K562 (cell line): ENCODE results near the gene VPS13C. TPM values are rescaled to one million over a fixed set of nuclear protein-coding genes. Genes with fewer than 3 reads are reported as not detected.
A peak's percentile ranks its signal among the peaks of the same experiment; 100 is the strongest.

Experiments used
- BCL6 ChIP-seq: fragments of 250-450 bp; sonication (Bioruptor Pico); IDR thresholded peaks from 2 replicates; pipeline ENCODE4 v1.4.0; 2020
- ESRRA ChIP-seq: fragments of 450-650 bp; IDR thresholded peaks from 2 replicates; pipeline ENCODE4 v1.6.1; 2014; ENCODE audit warnings: low read depth, mild to moderate bottlenecking, moderate library complexity, borderline replicate concordance
- FOXJ3 ChIP-seq: sonication (generic); formaldehyde crosslinking; IDR thresholded peaks from 2 replicates; pipeline ENCODE4 v1.4.0; 2020; ENCODE audit warnings: mild to moderate bottlenecking, missing genetic modification reagents
- KDM5B ChIP-seq: fragments of 200-600 bp; sonication (generic); IDR thresholded peaks from 2 replicates; pipeline ENCODE4 v1.6.1; 2012; ENCODE audit warnings: low read depth, mild to moderate bottlenecking, moderate library complexity, low read length, control low read depth, inconsistent platforms; ENCODE audit not compliant: insufficient replicate concordance
- REST ChIP-seq, 2 experiments: fragments of 450-650 bp; formaldehyde crosslinking in 1 of 2; IDR thresholded peaks; 2 replicates each; pipeline versions ENCODE4 v1.4.0 to v1.6.1; 2014 to 2020; ENCODE audit warnings: mild to moderate bottlenecking in 2 of 2, borderline replicate concordance in 1 of 2, low read depth in 1 of 2
- THRAP3 ChIP-seq: fragments of 450-650 bp; IDR thresholded peaks from 2 replicates; pipeline ENCODE4 v1.6.1; 2016; ENCODE audit warnings: mild to moderate bottlenecking, inconsistent platforms, borderline replicate concordance
- ZNF551 ChIP-seq: fragments of 250-450 bp; sonication (Bioruptor Pico); IDR thresholded peaks from 2 replicates; pipeline ENCODE4 v1.5.0; 2021; ENCODE audit warnings: mild to moderate bottlenecking, moderate library complexity
- ZNF707 ChIP-seq: fragments of 250-450 bp; sonication (Bioruptor Pico); conservative IDR thresholded peaks from 2 replicates; pipeline ENCODE4 v1.8.0; 2022; ENCODE audit warnings: inconsistent platforms, mild to moderate bottlenecking, moderate library complexity
- polyA plus RNA-seq, 8 experiments: library from polyadenylated mRNA; depleted of rRNA in 4 of 8; stranded (reverse) in 5 of 8; unstranded in 3 of 8; fragments of >200 nt; fragmentation: Nextera tagmentation in 2 of 8; fragmentation: Illumina TruSeq in 1 of 8; extraction: Ambion mirVana in 2 of 8; extraction: Trizol in 1 of 8; gene quantifications; 2 replicates each; pipeline versions ENCODE4 v1.2.1 to v1.2.3, GENCODE V29; 2011 to 2014; ENCODE audit warnings: inconsistent platforms in 1 of 8, missing spikeins in 1 of 8
- total RNA-seq, 7 experiments: library from RNA; depleted of rRNA in 6 of 7; stranded (reverse); fragments of >200 nt in 6 of 7; fragmentation: Illumina TruSeq in 2 of 7; extraction: Trizol in 2 of 7; gene quantifications; 2 replicates each; pipeline versions ENCODE4 v1.2.1 to v1.2.3, GENCODE V29; 2011 to 2021; ENCODE audit warnings: low replicate concordance in 1 of 7
- TF ChIP-seq, protein P1 (sequence below), 2 experiments: IDR thresholded peaks in 1 of 2; conservative IDR thresholded peaks in 1 of 2; 2 replicates each; pipeline ENCODE4 v1.6.1; 2016; ENCODE audit warnings: low read depth in 2 of 2, mild to moderate bottlenecking in 1 of 2, missing compliant biosample characterization in 1 of 2, missing genetic modification characterization in 1 of 2, moderate library complexity in 1 of 2
- TF ChIP-seq, protein P2 (sequence below): fragments of 250-450 bp; sonication (Bioruptor Pico); IDR thresholded peaks from 2 replicates; pipeline ENCODE4 v1.8.0; 2021; ENCODE audit warnings: mild to moderate bottlenecking, moderate library complexity

VPS13C gene
- total and polyA plus RNA-seq, 9 of the 15 experiments (the other 6 are each of a cell fraction or from before 2014, with no cell fraction given) = 5.2 to 32.3 (median 15.7) TPM

DNA sequence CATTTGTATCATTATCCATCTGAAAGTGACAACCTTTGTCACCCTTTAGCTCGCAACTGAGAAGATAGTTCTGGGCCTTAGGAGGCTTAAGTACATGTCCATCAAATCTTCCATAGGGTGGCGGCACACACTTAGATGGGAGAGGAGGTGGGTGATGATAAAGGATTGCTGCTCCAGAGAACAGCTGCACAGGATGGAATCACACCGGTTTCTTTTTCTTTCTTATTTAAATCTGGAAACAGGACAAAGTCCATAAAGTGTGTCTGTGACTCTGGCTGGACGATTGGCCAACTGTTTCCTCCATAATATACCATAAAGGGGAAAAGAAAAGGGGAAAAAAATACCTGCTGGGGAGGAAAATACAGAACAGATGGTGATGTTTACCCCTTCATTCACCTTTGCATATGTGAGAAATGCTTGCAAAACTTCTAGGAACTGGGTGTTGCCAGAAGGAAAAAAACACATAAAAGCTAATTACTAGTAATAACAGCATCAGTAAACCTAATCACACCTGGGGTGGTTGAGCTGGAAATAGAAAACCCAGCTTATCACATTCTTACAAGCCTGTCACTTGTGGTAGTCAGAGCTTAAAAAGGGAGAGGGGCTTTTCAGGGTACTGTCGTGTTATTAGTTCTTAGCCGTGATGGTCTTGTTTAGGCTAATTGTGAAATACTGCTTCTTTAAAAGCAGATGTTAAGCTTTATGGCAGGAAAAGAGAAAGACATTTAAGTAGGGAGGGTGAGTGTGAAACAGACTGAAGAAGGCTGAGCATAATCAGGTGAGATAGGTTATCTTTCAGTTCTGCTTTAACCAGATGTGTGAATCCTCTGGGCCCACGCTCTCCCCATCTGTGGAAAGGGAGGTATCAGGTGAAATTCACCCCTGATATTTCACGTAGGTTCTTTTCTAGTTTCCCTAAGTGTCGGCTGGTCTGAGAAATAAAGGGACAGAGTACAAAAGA lies 23.2 kb upstream of the VPS13C start (continued):
- TF ChIP-seq, protein P1, sequence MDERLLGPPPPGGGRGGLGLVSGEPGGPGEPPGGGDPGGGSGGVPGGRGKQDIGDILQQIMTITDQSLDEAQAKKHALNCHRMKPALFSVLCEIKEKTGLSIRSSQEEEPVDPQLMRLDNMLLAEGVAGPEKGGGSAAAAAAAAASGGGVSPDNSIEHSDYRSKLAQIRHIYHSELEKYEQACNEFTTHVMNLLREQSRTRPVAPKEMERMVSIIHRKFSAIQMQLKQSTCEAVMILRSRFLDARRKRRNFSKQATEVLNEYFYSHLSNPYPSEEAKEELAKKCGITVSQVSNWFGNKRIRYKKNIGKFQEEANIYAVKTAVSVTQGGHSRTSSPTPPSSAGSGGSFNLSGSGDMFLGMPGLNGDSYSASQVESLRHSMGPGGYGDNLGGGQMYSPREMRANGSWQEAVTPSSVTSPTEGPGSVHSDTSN (CRISPR knock-in tag; IDR thresholded peaks at IDR 0.05; ENCODE audit: low read depth) = no peak
- TF ChIP-seq, protein P1 (tag; conservative IDR thresholded peaks at IDR 0.05; ENCODE audit: low read depth) = no peak
- TF ChIP-seq ZNF551 (CRISPR knock-in tag) = no peak
- no peak for TF ChIP-seq ZNF707 (CRISPR knock-in tag)
- no peak for TF ChIP-seq ESRRA
- no peak for TF ChIP-seq THRAP3
- TF ChIP-seq REST (IDR thresholded peaks at IDR 0.05; ENCODE audit: borderline replicate concordance) = peak; percentile 30; the same call in 1 of the 2 replicates
- TF ChIP-seq REST (CRISPR knock-in tag; IDR thresholded peaks at IDR 0.05; ENCODE audit: low read depth) = no peak
- no peak for TF ChIP-seq BCL6
- TF ChIP-seq, protein P2, sequence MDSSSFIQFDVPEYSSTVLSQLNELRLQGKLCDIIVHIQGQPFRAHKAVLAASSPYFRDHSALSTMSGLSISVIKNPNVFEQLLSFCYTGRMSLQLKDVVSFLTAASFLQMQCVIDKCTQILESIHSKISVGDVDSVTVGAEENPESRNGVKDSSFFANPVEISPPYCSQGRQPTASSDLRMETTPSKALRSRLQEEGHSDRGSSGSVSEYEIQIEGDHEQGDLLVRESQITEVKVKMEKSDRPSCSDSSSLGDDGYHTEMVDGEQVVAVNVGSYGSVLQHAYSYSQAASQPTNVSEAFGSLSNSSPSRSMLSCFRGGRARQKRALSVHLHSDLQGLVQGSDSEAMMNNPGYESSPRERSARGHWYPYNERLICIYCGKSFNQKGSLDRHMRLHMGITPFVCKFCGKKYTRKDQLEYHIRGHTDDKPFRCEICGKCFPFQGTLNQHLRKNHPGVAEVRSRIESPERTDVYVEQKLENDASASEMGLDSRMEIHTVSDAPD (CRISPR knock-in tag) = no peak
- TF ChIP-seq KDM5B = no peak
- no peak for TF ChIP-seq FOXJ3 (CRISPR knock-in tag)
